Measurements from ENCODE around the gene OR10C1. TPM values are rescaled to one million over a fixed set of nuclear protein-coding genes. Genes with fewer than 3 reads are reported as not detected.

The OR10C1 gene
- total and polyA plus RNA-seq, 2 experiments from 2014 or later = not detected

DNA sequence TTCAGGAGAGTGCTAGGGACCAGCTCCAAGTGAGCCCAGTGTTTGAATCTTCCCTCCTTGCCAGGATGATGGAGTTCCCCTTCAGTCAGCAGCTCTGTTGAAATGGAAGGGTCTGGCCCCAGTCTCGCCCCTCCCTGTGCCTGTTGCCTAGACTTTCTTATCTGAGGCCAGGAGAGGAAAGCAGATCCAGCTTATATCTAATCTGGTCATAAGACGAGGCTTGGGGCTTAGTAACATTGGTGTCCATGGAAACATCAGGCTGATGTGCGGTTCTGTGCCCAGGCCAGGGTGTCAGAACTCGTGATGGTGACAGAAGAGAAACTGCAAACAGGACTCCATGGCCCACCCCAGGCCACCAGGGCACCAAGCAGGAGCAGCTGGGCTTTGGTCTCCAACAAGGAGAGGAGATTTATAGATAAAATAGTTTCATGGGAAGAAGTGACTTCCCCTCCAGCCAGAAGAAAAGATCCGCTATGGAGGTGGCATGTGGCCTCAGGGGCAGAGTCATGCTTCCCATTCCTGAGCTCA, 38.9 kb downstream of the OR10C1 start:
- Histone ChIP-seq H3K4me1 (ENCODE audit: low read depth) (no peaks in the 10 kb centered on the region), H3K9me3 (ENCODE audit: low read depth) (no peaks in the 10 kb centered on the region), H3K27ac (no peak overlapping the region), H3K27me3 (no peaks in the 10 kb centered on the region), H3K4me3 (no peak overlapping the region), H3K36me3 (no peaks in the 10 kb centered on the region)
- TF ChIP-seq, protein P1, sequence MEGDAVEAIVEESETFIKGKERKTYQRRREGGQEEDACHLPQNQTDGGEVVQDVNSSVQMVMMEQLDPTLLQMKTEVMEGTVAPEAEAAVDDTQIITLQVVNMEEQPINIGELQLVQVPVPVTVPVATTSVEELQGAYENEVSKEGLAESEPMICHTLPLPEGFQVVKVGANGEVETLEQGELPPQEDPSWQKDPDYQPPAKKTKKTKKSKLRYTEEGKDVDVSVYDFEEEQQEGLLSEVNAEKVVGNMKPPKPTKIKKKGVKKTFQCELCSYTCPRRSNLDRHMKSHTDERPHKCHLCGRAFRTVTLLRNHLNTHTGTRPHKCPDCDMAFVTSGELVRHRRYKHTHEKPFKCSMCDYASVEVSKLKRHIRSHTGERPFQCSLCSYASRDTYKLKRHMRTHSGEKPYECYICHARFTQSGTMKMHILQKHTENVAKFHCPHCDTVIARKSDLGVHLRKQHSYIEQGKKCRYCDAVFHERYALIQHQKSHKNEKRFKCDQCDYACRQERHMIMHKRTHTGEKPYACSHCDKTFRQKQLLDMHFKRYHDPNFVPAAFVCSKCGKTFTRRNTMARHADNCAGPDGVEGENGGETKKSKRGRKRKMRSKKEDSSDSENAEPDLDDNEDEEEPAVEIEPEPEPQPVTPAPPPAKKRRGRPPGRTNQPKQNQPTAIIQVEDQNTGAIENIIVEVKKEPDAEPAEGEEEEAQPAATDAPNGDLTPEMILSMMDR (IDR thresholded peaks at IDR 0.05; ENCODE audit: low read depth, low read length) = no peak
- no peak for DNase-seq (ENCODE audit: low read depth in 1 of 2, low spot score in 1 of 2)

DNA sequence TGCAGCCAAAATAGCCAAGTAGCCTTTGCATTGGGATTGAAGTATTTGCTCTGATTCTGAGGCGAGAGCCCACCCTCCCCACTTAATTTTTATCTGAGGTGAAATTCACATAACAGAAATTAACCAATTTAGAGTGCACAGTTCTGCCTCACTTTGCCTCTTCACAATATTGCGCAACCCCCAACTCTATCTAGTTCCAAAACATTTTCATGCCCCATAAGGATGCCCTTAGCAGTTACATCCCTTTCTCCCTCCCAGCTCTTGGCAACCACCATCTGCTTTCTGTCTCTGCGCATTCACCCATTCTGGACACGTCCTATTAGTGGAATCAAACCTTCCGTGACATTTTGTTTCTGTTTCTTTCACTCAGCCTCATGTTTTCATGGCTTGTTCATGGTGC, 39.6 kb downstream of the OR10C1 start:
- no peaks in the 10 kb centered on the region for H3K27me3 ChIP-seq
- DNase-seq (ENCODE audit: low read depth in 1 of 2, low spot score in 1 of 2) = no peak
- no peaks in the 10 kb centered on the region for H3K9me3 ChIP-seq (ENCODE audit: low read depth)
- H3K36me3 ChIP-seq = no peaks in the 10 kb centered on the region
- TF ChIP-seq, protein P1 (IDR thresholded peaks at IDR 0.05; ENCODE audit: low read depth, low read length) = no peak
- no peaks in the 10 kb centered on the region for H3K4me1 ChIP-seq (ENCODE audit: low read depth)
- no peak overlapping the region for H3K4me3 ChIP-seq
- H3K27ac ChIP-seq = no peak overlapping the region

DNA sequence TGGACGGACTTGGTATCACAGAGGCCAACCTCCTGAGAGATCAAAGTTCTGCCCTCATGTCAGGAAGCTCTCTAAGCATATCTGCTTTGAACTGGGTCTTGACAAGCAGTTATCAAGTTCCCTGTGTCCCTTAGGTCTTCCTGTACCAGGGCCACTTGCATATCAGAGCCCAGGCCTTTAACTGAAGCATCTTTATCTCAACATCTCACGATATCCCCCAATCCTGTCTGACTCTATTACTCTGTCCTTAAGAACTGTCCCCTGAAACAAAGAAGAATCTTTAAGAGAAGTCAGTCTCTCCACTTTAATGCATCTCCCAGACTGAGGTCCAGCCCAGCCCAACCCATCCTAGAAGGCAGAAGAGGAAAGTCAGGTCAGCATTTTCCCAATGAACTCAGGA, 40.5 kb downstream of the OR10C1 start:
- Histone ChIP-seq H3K27ac (no peak overlapping the region), H3K4me1 (ENCODE audit: low read depth) (no peaks in the 10 kb centered on the region), H3K9me3 (ENCODE audit: low read depth) (no peaks in the 10 kb centered on the region), H3K36me3 (no peaks in the 10 kb centered on the region), H3K4me3 (no peak overlapping the region), H3K27me3 (no peaks in the 10 kb centered on the region)
- TF ChIP-seq, protein P1 (IDR thresholded peaks at IDR 0.05; ENCODE audit: low read depth, low read length) = no peak
- no peak for DNase-seq (ENCODE audit: low read depth in 1 of 2, low spot score in 1 of 2)

DNA sequence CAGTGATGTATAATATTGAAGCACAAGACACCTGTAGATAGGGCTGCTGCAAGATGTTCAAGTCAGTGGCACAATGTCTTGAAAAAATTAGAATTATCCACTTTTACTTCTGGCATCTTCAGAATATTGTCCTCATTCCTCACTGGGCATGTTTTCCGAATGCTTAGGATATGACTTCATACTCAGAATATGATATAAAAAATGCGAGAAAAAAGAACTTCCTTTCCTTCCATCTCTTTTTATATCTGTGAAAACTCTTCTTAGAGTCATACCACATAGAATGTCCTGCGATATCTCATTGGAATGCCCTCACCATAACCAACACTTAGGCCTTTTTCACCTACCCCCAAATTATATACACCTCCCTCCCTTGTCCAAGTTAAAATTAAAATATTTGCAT, 44.1 kb downstream of the OR10C1 start:
- Histone ChIP-seq H3K36me3 (no peaks in the 10 kb centered on the region), H3K9me3 (ENCODE audit: low read depth) (no peaks in the 10 kb centered on the region), H3K4me3 (no peak overlapping the region), H3K27me3 (no peaks in the 10 kb centered on the region), H3K4me1 (ENCODE audit: low read depth) (no peaks in the 10 kb centered on the region), H3K27ac (no peak overlapping the region)
- no peak for DNase-seq (ENCODE audit: low read depth in 1 of 2, low spot score in 1 of 2)
- TF ChIP-seq, protein P1 (IDR thresholded peaks at IDR 0.05; ENCODE audit: low read depth, low read length) = no peak

DNA sequence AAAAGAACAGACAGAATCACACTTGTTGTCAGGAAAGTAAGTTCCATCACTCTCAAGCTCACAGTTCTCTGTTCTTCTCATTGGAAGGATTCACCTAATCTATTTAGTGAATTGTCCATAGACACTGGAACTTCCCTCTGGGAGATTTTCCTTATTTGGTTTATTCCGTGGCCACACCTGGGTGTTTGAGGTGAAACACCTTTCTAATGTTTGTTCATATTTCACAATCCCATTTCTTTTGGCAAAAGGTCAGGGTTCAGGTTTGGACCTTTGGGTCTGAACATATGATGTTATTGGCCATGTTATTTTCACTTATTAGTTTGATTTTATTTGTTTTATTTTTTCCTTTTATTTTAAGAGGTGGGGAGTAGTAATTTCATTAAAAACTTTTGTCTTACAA, 44.6 kb downstream of the OR10C1 start:
- Histone ChIP-seq H3K4me3 (no peak overlapping the region), H3K9me3 (ENCODE audit: low read depth) (no peaks in the 10 kb centered on the region), H3K27me3 (no peaks in the 10 kb centered on the region), H3K27ac (no peak overlapping the region), H3K36me3 (no peaks in the 10 kb centered on the region), H3K4me1 (ENCODE audit: low read depth) (no peaks in the 10 kb centered on the region)
- TF ChIP-seq, protein P1 (IDR thresholded peaks at IDR 0.05; ENCODE audit: low read depth, low read length) = no peak
- no peak for DNase-seq (ENCODE audit: low read depth in 1 of 2, low spot score in 1 of 2)

DNA sequence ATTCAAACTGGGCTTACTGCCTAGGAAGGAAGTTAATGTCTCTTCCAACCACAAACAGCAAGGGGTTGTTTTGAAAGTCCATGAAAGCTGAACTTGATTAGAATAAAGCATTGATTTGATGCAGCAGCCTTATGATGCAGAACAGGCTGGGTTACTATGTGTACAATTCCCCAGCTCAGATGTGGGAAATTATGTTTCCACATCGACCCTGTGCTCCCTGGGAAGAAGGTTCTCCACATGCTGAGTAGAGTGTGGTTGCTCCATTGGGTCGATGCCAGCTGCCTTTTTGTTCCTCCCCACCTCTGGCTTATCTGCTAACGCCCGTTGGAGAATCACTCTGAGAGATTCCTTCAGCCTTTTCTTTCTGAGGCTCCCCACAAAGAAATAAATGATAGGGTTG, 47.5 kb downstream of the OR10C1 start:
- H3K4me1 ChIP-seq (ENCODE audit: low read depth) = no peaks in the 10 kb centered on the region
- no peaks in the 10 kb centered on the region for H3K27me3 ChIP-seq
- no peaks in the 10 kb centered on the region for H3K36me3 ChIP-seq
- TF ChIP-seq, protein P1 (IDR thresholded peaks at IDR 0.05; ENCODE audit: low read depth, low read length) = no peak
- no peak overlapping the region for H3K27ac ChIP-seq
- DNase-seq (ENCODE audit: low read depth in 1 of 2, low spot score in 1 of 2) = no peak
- no peak overlapping the region for H3K4me3 ChIP-seq
- no peaks in the 10 kb centered on the region for H3K9me3 ChIP-seq (ENCODE audit: low read depth)
